NCI-H748 (cell line): ENCODE measurements around the gene ZNF267.
"Not testable (repeated sequence)": the region's sequence is repeated elsewhere in the genome, so short reads cannot be mapped to it uniquely, and the experiment has no call there.

Experiments
- DNase-seq: peaks from one replicate; lab custom pipeline; 2025; ENCODE audit not compliant: unreplicated experiment; lab: John Stamatoyannopoulos, UW

ZNF267 gene

GRCh38 chr16:31873556-31874365 lies at the start of gene ZNF267:
ZNF267 (plus strand) TSS chr16:31873807; CDS start chr16:31873967, 160 bp downstream.
- DNase-seq, result peak; percentile 91

GRCh38 chr16:31833047-31833446 lies 40.6 kb upstream of the ZNF267 start:
- DNase-seq, result no peak

GRCh38 chr16:31836396-31836795 lies 37.2 kb upstream of the ZNF267 start:
- DNase-seq, result not testable (repeated sequence)

- DNase-seq, result no peak
These were observed 30.7 kb upstream of the ZNF267 start for GRCh38 chr16:31842864-31843263.

- DNase-seq, result not testable (repeated sequence)
These were observed 25.0 kb upstream of the ZNF267 start for GRCh38 chr16:31848572-31848971.

- DNase-seq, result no peak
These were observed 20.3 kb upstream of the ZNF267 start for GRCh38 chr16:31853291-31853690.

- no peak for DNase-seq
These were observed 13.1 kb upstream of the ZNF267 start for GRCh38 chr16:31860508-31860907.

- no peak for DNase-seq
These were observed 12.2 kb upstream of the ZNF267 start for GRCh38 chr16:31861455-31861854.

- no peak for DNase-seq
These were observed 10.8 kb upstream of the ZNF267 start for GRCh38 chr16:31862761-31863160.

GRCh38 chr16:31868164-31868563 lies 5.4 kb upstream of the ZNF267 start:
- no peak for DNase-seq

- peak; percentile 62 for DNase-seq
These were observed 4.9 kb upstream of the ZNF267 start for GRCh38 chr16:31868691-31869167.

- DNase-seq, result peak; percentile 1
These were observed 4.0 kb upstream of the ZNF267 start for GRCh38 chr16:31869511-31870201.

- no peak for DNase-seq
These were observed 2.8 kb upstream of the ZNF267 start for GRCh38 chr16:31870809-31871208.

GRCh38 chr16:31871510-31871909 lies 2.1 kb upstream of the ZNF267 start:
- DNase-seq, result no peak

- no peak for DNase-seq
These were observed 1.4 kb upstream of the ZNF267 start for GRCh38 chr16:31872201-31872600.

- DNase-seq, result peak; percentile 32
These were observed 932 bp downstream of the ZNF267 start for GRCh38 chr16:31874366-31875111.

- no peak for DNase-seq
These were observed 1.7 kb downstream of the ZNF267 start for GRCh38 chr16:31875112-31875803.

- no peak for DNase-seq
These were observed 2.4 kb downstream of the ZNF267 start for GRCh38 chr16:31875928-31876547.

- no peak for DNase-seq
These were observed 3.6 kb downstream of the ZNF267 start for GRCh38 chr16:31876951-31877828.
